CD1c-positive myeloid dendritic cell (primary cell): ENCODE results near the gene SLC30A10.
"Not testable (repeated sequence)": the region's sequence is repeated elsewhere in the genome, so short reads cannot be mapped to it uniquely, and the experiment has no call there.

Source experiments
- DNase-seq: peaks from one replicate; pipeline ENCODE4 v3.0.0-alpha.2; 2016; ENCODE audit errors: extremely low spot score

SLC30A10 gene

DNA sequence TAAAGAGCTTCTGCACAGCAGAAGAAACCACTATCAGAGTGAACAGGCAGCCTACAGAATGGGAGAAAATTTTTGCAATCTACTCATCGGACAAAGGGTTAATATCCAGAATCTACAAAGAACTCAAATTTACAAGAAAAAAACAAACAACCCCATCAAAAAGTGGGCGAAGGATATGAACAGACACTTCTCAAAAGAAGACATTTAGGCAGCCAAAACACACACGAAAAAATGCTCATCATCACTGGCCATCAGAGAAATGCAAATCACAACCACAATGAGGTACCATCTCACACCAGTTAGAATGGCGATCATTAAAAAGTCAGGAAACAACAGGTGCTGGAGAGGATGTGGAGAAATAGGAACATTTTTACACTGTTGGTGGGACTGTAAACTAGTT is 36.5 kb downstream of the SLC30A10 start:
- DNase-seq = not testable (repeated sequence)

DNA sequence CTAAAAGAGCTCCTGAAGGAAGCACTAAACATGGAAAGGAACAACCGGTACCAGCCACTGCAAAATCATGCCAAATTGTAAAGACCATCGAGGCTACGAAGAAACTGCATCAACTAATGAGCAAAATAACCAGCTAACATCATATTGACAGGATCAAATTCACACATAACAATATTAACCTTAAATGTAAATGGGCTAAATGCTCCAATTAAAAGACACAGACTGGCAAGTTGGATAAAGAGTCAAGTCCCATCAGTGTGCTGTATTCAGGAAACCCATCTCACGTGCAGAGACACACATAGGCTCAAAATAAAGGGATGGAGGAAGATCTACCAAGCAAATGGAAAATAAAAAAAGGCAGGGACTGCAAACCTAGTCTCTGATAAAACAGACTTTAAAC is 39.7 kb downstream of the SLC30A10 start:
- not testable (repeated sequence) for DNase-seq

DNA sequence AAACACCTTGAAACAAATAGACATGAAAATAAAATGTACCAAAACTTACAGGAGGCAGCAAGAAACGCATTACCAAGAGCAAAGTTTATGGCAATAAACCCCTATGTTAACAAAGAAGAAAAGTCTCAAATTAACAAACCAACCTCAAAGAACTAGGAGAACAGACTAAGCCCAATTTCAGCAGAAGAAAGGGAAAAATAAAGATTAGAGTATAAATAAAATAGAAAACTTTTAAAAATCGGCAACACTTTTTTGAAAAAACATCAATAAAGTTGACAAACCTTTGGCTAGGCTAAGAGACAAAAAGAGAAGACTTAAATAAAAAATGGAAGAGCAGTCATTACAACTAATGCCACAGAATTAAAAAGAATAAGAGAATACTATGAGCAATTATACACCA is 42.7 kb downstream of the SLC30A10 start:
- no peak for DNase-seq

DNA sequence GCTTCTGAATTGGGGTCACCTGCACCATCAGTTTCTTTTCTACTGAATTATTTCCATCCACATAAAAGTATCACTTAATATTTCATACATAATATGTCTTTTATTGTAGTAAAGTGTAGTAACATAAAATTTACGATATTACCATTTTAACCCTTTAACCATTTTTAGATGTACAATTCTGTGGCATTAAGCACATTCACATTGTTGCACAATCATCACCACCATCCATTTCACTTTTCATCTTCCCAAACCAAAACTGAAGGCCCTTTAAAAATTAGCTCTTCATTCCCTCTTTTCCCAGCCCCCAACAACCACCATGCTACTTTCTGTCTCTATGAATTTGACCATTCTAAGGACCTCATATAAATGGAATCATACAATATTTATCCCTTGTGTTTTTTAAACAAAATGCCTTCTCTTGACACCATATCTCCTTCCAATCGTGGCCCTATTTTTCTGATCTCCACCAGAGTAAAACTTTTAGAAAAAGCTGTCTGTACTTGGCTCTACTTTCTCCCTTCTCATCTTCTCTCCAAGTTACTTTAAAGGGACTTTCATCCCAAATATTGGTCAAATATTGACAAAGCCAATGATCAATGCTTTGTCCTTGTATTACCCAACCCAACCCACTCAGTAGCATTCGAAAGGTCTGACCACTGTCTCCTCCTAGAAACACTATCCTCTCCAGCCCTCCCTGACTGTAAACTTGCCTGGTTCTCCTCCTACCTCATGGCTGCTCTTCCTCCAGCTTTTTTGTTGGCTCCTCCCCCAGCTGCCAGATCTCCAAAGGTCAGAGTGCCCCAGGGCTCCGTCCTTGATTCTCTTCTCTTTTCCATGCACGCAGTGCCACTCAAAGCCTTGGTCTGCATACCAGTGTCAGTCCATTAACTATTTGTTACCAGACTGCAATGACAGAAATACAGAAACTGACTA is 44.7 kb downstream of the SLC30A10 start:
- no peak for DNase-seq

DNA sequence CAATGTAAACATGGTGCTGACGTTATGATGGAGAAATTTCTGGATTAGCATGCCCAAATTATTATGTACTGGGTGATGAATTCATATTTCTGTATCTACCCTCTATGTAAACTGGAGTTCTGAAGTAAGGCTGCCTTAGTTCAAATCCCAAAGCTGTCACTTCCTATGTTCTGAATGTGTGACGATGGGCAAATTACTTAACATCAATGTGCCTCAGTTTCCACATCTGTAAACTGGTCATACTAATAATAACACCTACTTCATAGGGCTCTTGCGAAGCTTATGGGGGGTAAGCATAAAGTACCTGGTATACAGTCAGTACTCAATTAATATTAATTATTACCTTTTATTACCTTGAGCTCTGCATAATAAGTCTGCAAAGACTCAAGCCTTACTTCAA is 45.6 kb downstream of the SLC30A10 start:
- DNase-seq = no peak

DNA sequence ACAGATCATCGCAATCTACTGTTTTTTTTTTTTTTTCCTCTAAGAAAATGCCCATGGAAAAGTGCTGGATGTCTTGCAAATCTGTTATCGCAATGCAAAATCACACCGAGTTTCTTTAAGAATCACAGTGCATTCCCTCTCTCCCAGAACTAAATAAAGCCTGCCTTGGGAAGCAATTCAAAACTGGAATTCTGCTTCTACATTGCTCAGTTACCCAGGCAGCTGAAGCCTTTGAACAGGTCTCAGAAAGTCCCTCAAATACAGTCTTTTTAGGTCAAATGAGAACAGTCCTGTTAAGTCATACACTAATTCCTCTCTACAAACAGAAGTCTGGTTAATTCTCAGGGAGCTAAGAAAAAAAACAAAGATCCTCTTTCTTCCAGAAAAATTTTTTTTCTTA is 46.3 kb downstream of the SLC30A10 start:
- DNase-seq = no peak

DNA sequence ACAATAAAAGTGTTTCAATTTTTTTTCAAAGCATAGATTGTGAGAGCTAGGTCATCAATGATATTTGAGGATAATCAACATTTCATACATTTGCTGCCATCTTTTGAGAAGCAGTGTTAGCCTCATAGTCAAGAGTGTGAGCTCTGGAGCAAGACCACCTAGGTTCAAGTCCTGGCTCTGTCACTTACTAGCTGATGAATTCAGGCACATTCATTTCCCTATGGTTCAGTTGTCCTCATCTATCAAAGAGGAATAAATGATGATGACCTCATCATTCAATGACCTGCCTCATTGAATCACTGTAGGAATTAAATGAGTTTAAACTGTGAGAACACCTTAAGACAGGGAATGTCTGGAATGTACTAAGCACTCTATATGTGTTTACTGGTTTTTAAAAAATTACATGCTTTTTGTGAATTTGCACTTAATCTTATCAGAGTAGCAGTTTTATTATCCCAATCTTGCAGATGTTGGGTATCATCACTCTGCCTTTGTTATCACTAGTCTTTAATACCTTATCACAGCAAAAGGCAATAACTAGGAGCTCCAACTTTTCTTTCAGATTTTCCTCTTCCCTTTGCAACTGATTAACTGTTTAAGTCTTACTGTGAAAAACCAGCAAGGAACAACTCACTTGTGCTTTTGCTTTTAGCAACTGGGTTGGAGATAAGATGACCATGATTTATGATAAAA is 47.4 kb downstream of the SLC30A10 start:
- DNase-seq = no peak

DNA sequence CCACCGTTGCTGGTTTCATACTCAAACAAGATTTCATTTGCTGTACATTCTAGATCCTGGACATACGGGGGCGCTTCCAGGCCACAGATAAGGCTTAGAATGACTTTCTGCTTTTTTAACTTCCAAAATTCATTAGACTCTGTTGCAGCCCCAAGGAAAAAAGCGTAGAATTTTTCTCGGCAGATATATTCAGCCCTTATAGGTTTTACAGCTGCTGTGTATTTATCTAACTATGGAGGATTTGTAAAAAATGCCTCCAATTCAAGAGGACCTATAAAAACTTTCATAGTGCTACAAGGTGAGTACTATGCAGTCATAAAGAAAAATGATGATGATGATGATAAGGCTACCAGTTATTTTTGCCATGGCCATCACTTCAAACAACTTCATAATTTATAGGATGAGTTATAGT is 51.6 kb downstream of the SLC30A10 start:
- no peak for DNase-seq

DNA sequence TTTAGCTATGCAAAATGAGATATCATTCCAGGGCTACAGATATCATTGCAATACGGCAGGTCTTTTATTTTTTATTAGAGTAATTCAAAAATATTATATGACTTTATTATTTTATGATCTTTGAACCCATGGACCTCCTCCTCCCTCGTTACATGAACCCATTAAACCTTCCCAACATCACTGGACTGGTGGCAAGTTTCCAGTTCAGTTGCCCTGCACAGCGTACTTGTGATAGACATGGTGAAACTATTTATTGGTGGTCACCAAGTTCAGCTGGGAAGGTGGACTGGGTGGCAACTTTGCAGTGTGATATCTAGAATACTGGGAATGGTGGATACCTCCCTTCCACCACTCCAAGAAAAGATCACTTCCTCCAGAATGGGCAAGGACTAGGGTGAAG is 52.5 kb downstream of the SLC30A10 start:
- DNase-seq = no peak

DNA sequence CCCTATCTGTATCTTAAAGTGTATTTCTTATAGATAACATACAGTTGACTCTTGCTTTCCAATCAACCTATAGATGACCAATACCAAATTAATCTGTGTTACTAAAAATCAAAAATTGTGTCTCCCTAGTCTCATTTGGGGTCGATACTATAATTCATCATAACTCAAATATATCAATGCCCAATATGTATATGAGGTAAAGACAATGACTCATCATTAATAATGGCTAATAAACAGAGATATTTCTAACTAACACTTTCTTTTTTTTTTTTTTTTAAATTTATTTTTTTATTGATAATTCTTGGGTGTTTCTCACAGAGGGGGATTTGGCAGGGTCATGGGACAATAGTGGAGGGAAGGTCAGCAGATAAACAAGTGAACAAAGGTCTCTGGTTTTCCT is 55.8 kb downstream of the SLC30A10 start:
- DNase-seq = not testable (repeated sequence)

DNA sequence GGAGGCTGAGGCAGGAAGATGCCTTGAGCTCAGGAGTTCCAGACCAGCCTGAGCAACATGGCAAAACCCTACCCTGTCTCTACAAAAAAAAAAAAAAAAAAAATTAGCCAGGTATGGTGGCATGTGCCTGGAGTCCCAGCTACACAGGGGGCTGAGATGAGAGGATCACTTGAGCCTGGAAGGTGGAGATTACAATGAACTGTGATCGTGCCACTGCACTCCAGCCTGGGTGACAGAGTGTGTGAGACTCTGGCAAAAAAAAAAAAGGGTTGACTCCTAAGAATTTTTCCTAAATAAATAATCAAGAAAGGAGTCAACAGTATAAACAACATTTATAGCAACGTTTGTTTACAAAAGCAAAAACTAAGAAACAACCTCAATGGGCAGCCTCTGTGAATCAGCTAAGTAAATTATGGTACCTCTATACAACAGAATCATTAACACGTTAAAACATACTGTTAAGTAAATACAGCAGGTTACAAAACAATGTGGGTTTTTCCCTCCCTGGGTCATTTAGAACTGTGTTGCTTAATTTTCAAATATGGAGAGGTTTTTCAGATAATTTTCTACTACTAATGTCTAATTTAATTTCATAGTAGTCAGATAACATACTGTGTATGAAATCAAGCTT is 56.8 kb downstream of the SLC30A10 start:
- DNase-seq = no peak

DNA sequence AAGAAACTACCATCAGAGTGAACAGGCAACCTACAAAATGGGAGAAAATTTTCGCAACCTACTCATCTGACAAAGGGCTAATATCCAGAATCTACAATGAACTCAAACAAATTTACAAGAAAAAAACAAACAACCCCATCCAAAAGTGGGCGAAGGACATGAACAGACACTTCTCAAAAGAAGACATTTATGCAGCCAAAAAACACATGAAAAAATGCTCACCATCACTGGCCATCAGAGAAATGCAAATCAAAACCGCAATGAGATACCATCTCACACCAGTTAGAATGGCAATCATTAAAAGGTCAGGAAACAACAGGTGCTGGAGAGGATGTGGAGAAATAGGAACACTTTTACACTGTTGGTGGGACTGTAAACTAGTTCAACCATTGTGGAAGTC is 59.7 kb downstream of the SLC30A10 start:
- not testable (repeated sequence) for DNase-seq
